KG1 (cell line): ENCODE measurements around the gene CCNQ.

Experiments used
- DNase-seq: peaks from one replicate; lab custom pipeline; 2025; lab: John Stamatoyannopoulos, UW

The CCNQ gene

DNA sequence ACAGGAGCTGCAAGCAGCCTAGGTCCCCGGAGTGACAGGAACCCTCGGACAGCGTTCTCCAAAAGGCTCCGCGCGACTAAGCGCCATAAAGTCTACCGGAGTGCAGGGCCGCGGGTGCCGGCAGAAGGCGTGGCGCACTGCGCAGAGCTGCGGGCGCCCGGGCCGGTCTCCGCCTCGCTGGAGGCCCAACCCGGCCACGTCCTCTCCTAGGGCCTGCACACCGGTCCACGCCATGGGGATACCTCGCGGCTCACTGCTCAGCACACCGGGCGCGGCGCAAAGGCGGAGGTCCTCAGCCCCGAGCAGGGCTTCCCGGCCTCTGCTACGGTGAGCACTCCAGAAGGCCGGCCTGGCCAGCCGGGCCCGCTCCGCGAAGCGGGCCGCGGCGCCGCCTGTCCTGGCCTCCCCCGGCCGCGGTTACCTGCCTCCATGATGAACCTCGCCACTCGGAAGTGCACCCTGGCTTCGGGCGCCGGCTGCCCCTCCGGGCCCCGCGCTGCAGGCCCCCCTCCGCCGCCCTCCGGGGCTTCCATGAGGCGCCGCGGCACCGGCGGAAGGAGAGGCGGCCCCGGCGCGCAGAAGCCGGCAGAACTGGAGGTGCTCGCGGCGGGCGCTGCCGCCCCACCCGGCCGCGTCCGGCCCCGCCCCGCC, at the start of gene CCNQ:
Gene CCNQ (minus strand): TSS at position 599 of the 651 bp plus-strand sequence. CDS start 66 bp downstream, at position 533.
- DNase-seq, result no peak

DNA sequence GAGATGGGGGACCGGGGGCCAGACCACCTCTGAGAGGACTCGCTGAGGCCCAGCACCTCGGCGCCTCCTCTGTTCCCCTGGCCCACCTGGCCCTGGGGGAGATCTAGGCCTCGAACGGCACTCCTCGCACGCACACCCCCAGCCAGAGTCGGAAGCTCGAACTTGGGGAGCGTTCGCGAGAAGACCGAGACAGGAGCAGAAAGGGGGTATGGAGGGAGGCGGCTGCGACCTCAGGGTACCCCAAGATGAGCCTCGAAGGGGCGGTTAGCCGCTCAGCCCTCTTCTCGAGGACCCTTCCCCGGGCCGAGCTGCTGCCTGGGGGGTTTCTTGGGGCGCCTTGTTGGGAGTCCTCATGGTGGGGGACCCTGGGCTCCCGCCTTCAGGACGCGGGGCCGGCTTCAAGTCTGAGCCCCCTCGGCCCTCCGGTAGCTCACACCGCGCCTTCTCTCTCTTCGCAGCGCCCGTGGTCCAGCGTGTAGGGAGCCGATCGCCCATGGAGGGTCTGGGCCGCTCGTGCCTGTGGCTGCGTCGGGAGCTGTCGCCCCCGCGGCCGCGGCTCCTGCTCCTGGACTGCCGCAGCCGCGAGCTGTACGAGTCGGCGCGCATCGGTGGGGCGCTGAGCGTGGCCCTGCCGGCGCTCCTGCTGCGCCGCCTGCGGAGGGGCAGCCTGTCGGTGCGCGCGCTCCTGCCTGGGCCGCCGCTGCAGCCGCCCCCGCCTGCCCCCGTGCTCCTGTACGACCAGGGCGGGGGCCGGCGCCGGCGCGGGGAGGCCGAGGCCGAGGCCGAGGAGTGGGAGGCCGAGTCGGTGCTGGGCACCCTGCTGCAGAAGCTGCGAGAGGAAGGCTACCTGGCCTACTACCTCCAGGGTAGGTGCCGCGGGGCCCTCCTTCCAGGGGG, 48.8 kb upstream of the CCNQ start:
- no peak for DNase-seq

DNA sequence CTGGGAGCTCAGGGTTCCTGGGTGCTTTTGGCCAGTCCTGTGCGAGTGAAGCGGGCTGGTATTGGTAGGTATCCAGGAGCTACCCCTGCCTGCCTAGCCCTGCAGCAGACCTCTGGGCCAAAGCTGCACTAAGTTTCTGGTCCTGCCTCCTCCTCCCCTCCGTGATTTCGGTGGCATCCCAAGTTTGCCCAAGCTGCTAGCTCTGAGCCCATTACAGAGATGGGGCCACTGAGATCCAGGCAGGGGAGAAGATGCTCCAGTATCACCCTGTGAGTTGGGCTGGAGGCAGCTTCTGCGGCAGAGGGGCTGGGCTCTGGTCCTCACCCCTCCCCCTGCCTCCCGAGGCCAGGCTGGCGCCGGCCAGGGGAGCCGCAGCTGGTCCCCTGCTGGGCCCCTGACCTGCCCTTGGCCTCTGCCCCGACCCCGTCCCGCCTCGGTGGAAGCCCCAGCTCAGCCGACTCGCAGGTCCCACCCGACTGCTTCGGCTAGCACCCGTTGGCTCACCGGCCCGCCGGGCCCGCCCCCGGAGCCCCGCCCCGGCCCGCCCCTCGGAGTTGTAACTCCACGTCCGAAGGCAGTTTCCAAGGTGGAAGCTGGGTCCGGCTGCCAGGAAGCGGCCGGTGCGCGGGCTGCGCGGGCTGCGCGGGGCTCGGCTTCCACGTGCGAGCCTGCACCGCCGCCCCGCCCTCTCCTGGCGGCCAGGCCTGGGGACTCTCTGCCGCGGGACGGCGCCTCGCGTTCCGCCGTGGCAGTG, 47.9 kb upstream of the CCNQ start, which contains the start of gene DUSP9:
Gene DUSP9 (plus strand): TSS at position 584 of the 754 bp plus-strand sequence. CDS start 751 bp downstream, outside the sequence.
- no peak for DNase-seq

DNA sequence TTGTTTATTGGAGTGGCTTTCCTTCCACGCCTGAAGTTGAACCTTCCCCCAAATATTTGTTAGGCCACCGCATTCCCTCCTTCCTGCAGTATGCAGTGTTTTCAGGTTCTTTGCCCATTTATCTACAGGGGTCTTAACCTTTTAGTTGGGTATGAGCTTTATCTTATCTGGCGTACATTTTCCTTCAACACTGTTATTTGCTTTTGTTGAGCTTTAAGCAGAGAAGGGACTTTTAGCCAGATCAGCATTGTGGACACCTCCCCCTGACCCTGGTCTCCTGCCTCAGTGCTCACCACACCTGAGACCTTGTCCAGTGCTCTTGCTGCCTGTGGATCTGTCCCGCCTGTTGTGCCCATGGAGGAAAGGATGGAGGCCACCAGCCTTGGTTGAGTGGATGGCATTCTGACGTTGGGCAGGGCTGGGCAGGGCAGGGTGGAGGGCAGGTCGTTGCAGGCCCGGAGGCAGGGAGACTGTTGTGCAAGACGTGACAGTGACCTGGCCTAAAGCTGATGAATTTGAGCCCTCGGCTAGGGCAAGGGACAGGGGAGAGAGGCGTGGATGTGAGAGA, 47.1 kb upstream of the CCNQ start:
- DNase-seq, result no peak

DNA sequence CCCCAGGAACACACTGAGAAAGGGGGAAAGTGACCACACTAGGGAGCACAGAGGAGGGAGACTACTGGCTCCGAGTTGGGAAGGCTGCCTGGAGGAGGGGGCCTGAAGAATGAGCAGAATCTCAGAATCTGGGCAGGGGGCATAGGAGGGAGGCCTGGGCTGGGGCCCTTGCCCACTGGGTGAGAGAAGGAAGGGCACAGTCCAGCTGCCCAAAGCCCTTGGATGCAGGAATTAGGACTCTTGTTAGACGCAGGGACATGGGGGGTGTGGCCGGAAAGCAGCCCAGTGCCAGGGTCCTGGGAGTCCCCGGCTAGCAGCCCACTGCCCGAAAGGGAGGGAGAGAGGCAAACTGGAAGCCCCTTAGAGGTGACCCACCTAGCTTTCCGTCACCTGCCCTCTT, 46.2 kb upstream of the CCNQ start:
- no peak for DNase-seq

DNA sequence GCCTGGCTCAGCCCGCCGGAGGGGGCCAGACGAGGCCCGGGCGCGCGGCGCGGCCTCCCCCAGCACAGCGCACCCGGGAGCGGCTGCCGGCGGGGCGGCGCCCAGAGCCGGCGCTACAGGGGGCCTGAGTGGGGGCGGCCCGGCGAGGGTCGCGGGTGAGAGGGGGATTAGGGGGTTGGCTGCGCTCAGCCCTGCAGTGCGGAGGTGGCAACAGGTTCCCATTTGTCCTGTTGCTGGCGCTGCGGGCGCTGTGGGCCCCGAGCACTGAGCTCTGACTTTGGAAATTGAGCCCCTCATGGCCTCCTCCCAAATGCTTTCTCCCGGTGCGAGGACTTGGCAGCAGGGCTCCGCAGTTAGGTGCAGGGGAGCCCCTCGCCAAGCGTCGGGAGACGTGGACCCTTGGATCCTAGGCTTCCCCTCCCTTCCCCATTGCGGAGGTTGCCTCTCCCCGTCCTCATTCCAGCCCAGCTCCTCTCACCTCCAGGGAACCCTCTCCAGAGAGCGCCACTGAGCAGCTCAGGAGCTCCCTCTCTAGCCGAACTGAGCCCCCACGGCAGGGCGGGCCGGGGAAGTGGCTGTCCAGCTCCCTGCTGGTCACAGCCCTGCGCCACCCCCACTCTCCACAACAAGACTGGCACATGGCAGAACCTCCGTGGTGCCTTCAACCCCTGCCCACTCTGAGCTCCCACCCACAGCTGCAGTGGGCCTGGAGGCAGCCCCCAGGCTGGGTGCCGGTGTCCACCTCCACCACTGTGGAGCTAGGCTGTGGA, 45.6 kb upstream of the CCNQ start:
- DNase-seq, result no peak

DNA sequence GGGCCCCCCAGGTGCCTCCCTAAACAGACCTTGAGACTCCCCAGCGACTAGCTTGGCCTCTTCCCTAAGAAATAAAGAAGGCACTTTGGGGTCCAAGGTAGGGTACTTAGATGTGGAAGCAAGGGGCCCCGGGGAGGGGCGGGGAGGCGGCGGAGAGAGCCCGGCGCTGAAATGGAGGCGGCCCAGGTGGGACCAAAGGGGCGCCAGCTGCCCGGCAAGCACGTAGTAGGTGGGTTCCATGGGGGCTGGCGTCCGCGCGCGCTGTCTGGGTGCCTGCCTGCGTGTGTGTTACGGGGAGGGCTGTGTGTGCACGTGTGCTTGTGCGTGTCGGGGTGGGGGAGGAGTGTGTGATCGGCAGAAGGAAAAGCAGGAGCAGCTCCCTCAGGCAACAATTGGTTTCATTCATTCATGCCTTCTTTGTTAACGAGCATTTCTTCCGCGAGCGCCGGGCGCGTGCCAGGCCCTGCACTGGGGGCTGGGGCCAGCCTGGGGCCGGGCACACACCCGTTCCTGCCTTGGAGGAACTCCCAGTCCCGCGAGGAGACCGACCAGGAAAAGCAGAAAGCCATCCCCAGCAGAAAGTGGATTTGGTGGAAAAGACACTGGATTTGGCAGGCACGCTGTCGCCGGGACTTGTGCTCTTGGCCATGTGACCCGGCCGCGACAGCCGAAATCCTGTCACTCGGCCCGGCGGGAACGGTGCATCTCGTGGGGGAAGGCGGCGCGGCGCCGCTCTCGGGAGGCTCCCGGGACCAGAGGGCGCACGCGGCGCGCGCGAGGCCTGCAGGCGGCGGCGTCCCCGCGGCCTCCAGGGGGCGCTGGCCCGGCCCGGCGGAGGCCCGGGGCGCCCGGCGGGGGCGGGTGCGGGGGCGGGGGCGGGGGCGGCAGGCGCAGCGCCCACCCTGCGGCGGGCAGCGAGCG, 44.8 kb upstream of the CCNQ start:
- no peak for DNase-seq

DNA sequence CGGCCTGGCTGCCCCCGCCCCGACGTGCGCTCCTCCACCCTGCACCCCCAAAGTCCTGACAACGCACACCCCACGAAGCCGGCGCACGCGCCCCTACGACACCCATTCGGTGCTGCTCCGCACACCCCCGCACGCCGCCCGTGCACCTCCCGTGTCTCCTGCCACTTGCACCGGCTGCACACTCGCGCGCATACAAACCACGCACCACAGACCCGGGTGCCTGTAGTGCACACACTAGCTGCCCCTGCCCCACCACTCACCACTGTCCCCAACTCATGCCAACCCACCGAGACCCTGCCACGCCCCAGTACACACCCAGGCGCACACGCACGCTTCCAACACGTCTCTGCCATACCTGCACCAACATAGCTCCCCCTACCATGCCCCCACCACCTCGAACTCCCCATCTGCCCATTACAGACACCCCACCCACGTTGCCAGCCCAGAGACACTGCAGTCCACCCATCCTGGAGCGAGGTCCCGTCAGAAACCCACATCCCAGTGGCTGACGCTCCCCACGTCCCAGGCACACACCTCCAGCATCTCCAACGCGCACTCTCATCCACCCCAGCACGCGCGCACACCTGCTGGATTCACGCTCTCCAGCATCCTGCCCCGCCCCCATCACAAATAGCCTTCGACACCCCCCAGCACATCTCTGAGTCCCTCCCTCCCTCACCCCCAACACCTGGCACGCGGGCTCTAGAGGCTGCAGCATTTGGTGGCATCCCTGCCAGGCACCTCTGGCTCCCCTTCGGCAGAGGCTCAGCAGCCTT, 43.9 kb upstream of the CCNQ start:
- no peak for DNase-seq

DNA sequence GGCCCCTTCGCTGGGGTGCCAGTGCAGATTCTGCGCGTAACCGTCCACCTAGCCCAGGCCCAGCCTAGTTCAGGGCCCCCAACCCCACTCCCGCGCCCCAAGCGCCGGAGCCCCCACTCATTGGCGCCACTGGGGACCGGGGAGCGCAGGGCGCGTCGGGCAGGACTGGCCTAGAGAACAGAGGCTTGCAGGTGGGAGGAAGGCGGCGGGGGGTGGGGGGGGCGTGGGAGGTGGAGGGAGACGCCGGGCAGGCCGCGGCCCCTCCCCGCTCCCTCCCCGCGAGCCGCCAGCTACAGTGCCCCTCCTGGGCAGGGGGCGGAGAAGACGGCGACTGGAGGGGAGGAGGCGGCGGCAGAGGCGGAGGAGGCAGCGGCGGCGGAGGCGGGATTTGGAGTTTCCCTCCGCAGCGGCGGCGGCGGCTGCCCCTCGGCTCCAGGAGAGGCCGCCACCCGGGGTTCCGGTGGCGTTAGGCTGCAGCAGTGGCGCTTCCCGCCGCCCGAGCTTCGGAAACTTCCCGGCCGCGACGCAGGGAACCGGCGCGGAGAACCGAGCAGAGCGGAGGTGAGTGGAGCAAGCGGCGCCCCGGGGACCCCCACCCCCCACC, 43.2 kb upstream of the CCNQ start:
- DNase-seq, result no peak

DNA sequence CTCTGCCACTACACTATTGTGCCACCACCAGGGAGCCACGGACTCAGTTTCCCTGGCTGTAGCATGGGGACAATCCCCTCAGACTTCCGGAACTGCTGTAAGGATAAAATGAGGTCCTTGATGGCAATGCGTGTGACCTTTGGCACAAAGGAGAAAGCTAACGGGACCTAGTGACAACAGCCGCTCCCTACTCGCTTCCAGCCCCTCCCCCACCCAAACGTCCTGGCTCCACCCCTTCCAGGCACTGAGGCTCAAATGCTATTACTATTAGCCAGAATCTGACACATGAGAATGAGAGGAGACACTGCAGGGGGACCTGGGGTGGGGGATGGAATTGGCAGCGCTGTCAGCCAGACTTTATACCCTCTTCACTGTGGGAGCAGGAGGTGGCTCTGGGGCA, 42.7 kb upstream of the CCNQ start:
- DNase-seq, result no peak

DNA sequence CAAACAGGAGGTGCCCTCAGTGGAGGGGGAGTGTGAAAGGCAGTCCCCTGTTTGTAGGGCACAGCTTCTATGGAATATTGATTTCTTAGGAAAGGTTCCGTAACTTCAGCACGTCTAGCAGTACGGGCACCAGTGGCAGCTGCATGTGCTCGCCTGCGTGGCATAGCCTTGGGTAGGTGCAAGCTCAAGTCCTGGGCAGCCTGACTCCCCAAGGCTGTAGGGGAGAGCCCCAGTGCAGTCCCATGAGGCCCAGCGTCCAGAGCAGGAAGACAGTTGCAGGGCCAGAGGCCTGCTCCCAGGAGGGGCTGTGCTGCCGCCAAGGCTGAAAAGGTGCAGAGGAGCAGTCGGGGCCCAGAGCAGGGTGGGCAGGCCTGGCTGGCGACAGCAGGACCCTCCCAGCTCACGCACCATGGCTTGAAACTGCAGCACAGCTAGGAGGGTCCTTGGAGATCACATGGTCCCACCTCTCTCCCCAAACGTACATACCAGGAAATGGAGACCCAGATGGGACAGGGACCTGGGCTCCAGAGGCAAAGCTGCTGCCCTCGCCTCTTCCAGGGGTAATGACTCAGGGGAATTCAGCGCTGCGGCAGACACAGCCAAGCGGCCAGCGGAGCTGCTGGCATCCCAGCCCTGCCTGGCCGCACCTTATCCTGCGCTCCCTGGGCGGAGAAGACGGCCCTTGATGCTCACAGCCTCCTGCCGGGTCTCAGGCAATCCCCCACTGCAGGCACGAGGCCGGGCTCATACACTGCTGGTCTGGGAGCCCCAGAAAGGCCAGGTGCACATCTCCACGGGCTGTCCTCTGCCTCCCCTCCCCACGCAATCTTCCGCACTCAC, 42.0 kb upstream of the CCNQ start:
- no peak for DNase-seq

DNA sequence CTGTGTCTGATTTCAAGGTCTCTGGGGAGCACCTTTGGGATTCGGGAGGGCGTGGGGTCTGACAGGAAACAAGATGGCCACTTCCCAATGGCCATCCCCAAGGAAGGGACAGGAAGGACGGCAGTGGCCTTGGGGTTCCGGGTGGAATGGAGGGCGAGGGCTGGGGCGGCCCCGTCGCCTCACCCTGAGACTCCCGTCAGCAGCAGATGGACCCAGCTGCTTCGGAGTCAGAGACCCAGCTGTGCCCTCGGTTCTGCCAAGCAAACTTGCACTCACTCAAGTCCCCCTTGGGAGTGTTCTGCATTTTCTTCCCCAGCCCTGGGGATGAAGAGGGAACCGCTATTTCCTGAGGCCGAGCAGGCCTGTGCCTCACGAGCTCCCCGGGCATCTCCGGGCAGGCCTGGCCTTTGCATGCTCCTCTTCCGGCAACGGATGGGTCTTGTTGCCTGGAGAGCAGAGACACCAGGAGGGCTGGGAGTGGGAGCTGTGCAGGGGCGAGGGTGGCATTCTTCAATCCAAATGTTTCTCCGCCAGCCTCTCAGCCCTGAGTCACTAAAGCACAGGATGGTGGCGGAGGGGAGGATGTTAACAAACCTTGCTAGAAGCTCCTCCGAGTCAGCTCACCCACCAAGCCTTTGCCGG, 41.2 kb upstream of the CCNQ start:
- DNase-seq, result no peak

DNA sequence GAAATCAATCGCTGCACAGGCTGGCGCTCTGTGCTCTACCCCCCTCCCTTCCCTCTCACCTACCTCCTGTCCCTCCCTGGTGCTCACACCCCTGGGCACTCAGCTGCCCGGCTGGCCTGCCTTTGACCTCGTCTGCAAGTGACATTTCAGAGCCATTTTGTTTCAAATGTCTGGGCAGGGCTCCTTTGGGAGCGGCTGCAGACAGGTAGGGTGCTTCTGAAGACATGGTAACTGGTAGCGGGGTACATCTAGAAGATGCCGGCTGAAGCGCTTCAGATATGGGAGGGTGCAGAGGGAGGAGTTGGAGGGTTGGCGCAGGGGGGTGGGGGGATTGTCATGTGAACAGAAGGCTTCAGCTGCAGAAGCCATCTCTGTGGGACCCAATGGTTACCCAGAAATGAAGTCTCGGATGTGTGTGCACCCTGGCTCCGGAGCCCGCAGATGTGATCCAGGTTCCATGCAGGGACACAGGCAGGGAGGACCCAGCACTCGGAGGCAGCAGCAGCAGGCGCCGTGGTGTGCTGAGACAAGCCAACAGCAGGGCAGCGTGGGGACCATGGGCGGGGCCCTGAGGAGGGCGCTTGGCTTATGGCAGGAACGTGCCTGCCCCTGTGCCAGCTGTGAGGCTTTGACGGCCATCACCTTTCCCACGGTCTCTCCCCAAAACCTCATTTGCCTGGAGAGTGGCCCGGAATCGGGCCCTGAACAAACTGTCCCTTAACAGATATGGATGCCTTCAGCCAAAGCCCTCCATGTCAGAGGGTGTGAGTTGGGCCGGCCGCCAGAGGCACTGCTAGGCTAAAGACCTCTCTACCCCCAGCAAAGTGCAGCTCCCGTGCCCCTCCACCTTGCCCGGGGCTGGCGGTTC, 40.5 kb upstream of the CCNQ start:
- no peak for DNase-seq

DNA sequence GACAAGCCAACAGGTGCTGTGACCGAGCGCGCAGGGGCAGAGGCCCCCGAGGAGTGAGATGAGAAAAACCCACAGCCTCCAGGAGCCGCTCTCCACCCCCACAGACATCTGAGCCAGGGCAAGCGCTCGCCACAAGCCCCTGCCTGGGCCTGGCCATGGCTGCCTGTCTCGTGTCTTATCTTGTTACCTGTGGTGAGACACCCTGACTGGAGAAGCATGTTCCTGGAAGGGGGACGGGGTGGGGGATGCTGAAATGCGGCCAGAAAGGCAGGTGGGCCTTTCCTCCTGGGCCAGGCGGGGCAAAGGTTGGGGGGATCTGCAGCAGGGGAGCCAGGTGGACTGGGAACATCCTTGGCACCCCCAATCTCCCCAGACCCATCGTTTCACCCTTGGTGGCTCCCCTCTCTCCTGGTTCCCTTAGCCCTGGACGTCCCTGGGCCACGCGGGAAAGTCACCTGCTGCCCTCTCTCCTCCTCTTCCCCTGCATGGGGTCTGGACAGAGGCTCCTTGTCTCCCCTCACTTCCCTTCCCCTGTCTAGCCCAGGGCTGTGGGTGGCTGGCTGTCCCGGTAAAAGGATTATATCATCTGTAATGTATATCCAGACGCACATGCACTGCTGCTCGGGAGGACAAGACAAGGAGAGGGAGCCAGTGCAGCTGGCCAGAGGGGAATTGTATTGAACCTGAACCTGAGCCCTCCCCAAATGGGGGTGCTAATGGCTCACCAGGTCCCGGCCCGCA, 39.7 kb upstream of the CCNQ start:
- DNase-seq, result no peak

DNA sequence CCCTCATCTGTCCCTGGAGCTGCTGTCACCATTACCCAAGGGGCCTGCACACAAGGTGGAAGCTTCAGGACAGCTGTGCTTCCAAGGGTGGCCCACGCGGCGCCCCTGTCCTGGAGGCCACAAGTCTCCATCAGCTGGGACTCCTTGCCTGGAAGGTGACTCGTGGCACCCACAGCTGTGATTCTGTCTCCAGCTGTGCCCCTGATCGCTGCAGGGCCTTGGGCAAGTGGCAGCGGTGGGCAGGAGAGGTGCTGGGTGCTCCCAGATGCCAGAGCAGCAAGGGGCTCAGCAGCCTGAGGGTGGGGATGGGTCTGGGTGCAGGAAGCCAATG, 39.1 kb upstream of the CCNQ start:
- DNase-seq, result no peak
